OCI-LY1 (cell line): Measurements from ENCODE around the gene PNPLA7.

Source experiments
- H2AFZ ChIP-seq: fragments of 200-600 bp; sonication (generic), shearing (Covaris generic); 2 replicates; pipeline ENCODE4 v1.6.0; 2014; ENCODE audit warnings: antibody characterized with exemption, mild to moderate bottlenecking, low read length
- H3F3A ChIP-seq: fragments of 200-600 bp; sonication (generic), shearing (Covaris generic); 2 replicates; pipeline ENCODE4 v1.6.0; 2014; ENCODE audit warnings: mild to moderate bottlenecking, antibody characterized with exemption, low read length, moderate library complexity; ENCODE audit not compliant: insufficient read depth
- H3K27ac ChIP-seq: fragments of 200-600 bp; sonication (generic); 2 replicates; pipeline ENCODE4 v1.5.1; 2014; ENCODE audit warnings: low read length, mixed run types, mild to moderate bottlenecking, low read depth; ENCODE audit not compliant: poor library complexity, severe bottlenecking
- H3K27me3 ChIP-seq: fragments of 200-600 bp; sonication (generic); 2 replicates; pipeline ENCODE4 v1.6.0; 2014; ENCODE audit warnings: antibody characterized with exemption, mild to moderate bottlenecking, low read length, moderate library complexity; ENCODE audit not compliant: insufficient read depth
- H3K36me3 ChIP-seq: fragments of 200-600 bp; sonication (generic); 2 replicates; pipeline ENCODE4 v1.6.1; 2014; ENCODE audit warnings: mild to moderate bottlenecking, antibody characterized with exemption, low read length, moderate library complexity, mixed read lengths; ENCODE audit not compliant: insufficient read depth
- H3K4me1 ChIP-seq: fragments of 200-600 bp; sonication (generic); 2 replicates; pipeline ENCODE4 v1.5.1; 2014; ENCODE audit warnings: mild to moderate bottlenecking, low read length, moderate library complexity; ENCODE audit not compliant: insufficient read depth, severe bottlenecking
- H3K4me2 ChIP-seq: fragments of 200-600 bp; sonication (generic), shearing (Covaris generic); 2 replicates; pipeline ENCODE4 v1.6.1; 2014; ENCODE audit warnings: low read length
- H3K4me3 ChIP-seq: fragments of 200-600 bp; sonication (generic); 2 replicates; pipeline ENCODE4 v1.5.1; 2014; ENCODE audit warnings: low read length, low read depth, mild to moderate bottlenecking, mixed read lengths; ENCODE audit not compliant: poor library complexity, severe bottlenecking
- H3K79me2 ChIP-seq: fragments of 200-600 bp; shearing (Covaris generic); 2 replicates; pipeline ENCODE4 v1.6.1; 2016; ENCODE audit warnings: mixed run types, low read length, mixed read lengths; ENCODE audit not compliant: insufficient read depth
- H3K9ac ChIP-seq: fragments of 200-600 bp; sonication (generic), shearing (Covaris generic); 2 replicates; pipeline ENCODE4 v1.6.1; 2014; ENCODE audit warnings: mild to moderate bottlenecking, low read length, mixed read lengths
- H3K9me2 ChIP-seq: fragments of 200-600 bp; sonication (generic), shearing (Covaris generic); 2 replicates; pipeline ENCODE4 v1.6.1; 2014; ENCODE audit warnings: low read depth, mild to moderate bottlenecking, low read length, mixed read lengths
- H3K9me3 ChIP-seq: fragments of 200-600 bp; shearing (Covaris generic); 2 replicates; pipeline ENCODE4 v1.6.1; 2014; ENCODE audit warnings: low read length, mixed read lengths
- H4K20me1 ChIP-seq: fragments of 200-600 bp; sonication (generic), shearing (Covaris generic); 2 replicates; pipeline ENCODE4 v1.6.0; 2016; ENCODE audit warnings: mild to moderate bottlenecking, low read length; ENCODE audit not compliant: insufficient read depth
- EZH2 ChIP-seq: fragments of 200-600 bp; sonication (generic), shearing (Covaris generic); IDR thresholded peaks from 2 replicates; pipeline ENCODE4 v1.8.0; 2017; ENCODE audit warnings: borderline replicate concordance, mixed run types, mild to moderate bottlenecking, antibody characterized with exemption, low read length, moderate library complexity, mixed read lengths
- TF ChIP-seq, protein P1 (sequence below): fragments of 200-600 bp; sonication (generic), shearing (Covaris generic); IDR thresholded peaks from 2 replicates; pipeline ENCODE4 v1.5.1; 2017; ENCODE audit warnings: mild to moderate bottlenecking, antibody characterized with exemption, low read length, moderate library complexity, mixed read lengths

PNPLA7 gene

DNA sequence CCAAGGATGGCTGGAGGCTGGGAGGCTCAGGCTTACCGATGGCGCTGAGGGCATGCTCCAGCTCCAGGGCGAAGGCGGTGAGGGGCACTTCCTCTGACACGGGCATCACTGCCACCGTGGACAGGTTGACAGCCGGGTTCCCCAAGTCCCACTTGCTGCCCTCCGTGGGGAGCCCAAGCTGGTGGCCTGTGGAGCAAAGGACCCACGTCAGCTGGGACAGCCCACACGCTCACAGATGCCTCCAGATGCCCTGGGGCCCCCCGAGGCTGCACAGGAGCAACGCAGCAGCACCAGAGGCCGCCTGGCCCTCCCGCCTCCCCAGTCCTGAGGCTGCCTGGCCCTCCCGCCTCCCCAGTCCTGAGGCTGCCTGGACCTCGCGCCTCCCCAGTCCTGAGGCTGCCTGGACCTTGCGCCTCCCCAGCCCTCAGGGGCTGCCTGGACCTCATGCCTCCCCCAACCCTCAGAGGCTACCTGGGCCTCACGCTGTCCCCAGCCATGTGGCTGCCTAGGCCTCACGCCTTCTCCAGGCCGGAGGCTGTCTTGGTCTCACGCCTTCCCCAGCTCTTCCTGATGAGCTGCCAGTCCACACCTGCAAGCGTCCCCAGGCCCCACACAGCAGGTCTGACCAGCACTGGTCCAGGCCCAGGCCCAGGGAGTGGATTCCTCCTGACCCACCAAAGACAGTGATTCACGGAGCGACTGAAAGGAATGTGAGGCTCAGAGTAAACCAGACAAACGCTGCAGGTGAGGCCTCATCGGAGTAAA is 65.5 kb downstream of the PNPLA7 start:
- no peak overlapping the region for H3K27ac ChIP-seq
- H3K27me3 ChIP-seq: no peaks in the 10 kb centered on the region
- no peak for TF ChIP-seq EZH2
- TF ChIP-seq, protein P1, sequence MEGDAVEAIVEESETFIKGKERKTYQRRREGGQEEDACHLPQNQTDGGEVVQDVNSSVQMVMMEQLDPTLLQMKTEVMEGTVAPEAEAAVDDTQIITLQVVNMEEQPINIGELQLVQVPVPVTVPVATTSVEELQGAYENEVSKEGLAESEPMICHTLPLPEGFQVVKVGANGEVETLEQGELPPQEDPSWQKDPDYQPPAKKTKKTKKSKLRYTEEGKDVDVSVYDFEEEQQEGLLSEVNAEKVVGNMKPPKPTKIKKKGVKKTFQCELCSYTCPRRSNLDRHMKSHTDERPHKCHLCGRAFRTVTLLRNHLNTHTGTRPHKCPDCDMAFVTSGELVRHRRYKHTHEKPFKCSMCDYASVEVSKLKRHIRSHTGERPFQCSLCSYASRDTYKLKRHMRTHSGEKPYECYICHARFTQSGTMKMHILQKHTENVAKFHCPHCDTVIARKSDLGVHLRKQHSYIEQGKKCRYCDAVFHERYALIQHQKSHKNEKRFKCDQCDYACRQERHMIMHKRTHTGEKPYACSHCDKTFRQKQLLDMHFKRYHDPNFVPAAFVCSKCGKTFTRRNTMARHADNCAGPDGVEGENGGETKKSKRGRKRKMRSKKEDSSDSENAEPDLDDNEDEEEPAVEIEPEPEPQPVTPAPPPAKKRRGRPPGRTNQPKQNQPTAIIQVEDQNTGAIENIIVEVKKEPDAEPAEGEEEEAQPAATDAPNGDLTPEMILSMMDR: no peak
- H3K4me1 ChIP-seq: no peaks in the 10 kb centered on the region
- H2AFZ ChIP-seq: no peak overlapping the region
- H3K9me2 ChIP-seq: no peaks in the 10 kb centered on the region
- H3K4me3 ChIP-seq: no peak overlapping the region
- H3K79me2 ChIP-seq: no peaks in the 10 kb centered on the region
- no peak overlapping the region for H3K9ac ChIP-seq
- no peak overlapping the region for H3K4me2 ChIP-seq
- H3F3A ChIP-seq: no peaks in the 10 kb centered on the region
- no peaks in the 10 kb centered on the region for H3K9me3 ChIP-seq
- no peaks in the 10 kb centered on the region for H4K20me1 ChIP-seq
- H3K36me3 ChIP-seq: no peaks in the 10 kb centered on the region

DNA sequence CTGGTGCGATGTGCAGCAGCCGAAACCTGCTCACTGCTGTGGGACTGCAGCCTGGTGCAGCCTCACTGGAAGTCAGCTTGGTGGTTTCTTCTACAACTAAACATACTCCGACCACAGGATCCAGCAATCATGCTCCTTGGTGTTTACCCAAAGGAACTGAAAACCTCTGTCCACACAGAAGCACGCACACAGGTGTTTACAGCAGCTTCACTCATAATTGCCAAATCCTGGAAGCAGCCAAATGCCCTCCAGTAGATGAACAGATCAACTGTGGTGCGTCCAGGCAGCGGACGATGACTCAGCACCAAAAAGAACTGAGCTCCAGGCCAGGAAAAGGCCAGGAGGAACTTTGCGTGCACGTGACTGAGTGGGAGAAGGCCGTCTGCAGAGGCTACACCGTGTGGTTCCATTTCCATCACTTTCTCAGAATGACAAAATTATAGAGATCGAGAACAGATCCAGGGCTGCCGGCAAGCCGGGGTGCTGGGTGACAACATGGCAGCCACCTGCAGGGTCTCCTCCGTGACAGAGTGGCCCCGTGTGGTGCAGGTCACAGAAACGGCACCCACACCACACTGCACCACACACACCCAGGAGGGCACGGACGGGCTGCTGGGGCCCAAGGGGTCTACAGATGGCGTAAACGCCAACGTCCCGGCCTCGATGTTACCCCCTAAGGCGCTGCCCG is 68.0 kb downstream of the PNPLA7 start:
- H3F3A ChIP-seq: no peaks in the 10 kb centered on the region
- H3K9me2 ChIP-seq: no peaks in the 10 kb centered on the region
- H3K4me2 ChIP-seq: no peak overlapping the region
- no peaks in the 10 kb centered on the region for H3K9me3 ChIP-seq
- H4K20me1 ChIP-seq: no peaks in the 10 kb centered on the region
- H3K4me1 ChIP-seq: no peaks in the 10 kb centered on the region
- no peaks in the 10 kb centered on the region for H3K36me3 ChIP-seq
- no peak overlapping the region for H3K9ac ChIP-seq
- H3K79me2 ChIP-seq: no peaks in the 10 kb centered on the region
- no peak overlapping the region for H2AFZ ChIP-seq
- H3K27me3 ChIP-seq: no peaks in the 10 kb centered on the region
- no peak overlapping the region for H3K27ac ChIP-seq
- no peak overlapping the region for H3K4me3 ChIP-seq
- TF ChIP-seq, protein P1: no peak
- TF ChIP-seq EZH2: no peak

DNA sequence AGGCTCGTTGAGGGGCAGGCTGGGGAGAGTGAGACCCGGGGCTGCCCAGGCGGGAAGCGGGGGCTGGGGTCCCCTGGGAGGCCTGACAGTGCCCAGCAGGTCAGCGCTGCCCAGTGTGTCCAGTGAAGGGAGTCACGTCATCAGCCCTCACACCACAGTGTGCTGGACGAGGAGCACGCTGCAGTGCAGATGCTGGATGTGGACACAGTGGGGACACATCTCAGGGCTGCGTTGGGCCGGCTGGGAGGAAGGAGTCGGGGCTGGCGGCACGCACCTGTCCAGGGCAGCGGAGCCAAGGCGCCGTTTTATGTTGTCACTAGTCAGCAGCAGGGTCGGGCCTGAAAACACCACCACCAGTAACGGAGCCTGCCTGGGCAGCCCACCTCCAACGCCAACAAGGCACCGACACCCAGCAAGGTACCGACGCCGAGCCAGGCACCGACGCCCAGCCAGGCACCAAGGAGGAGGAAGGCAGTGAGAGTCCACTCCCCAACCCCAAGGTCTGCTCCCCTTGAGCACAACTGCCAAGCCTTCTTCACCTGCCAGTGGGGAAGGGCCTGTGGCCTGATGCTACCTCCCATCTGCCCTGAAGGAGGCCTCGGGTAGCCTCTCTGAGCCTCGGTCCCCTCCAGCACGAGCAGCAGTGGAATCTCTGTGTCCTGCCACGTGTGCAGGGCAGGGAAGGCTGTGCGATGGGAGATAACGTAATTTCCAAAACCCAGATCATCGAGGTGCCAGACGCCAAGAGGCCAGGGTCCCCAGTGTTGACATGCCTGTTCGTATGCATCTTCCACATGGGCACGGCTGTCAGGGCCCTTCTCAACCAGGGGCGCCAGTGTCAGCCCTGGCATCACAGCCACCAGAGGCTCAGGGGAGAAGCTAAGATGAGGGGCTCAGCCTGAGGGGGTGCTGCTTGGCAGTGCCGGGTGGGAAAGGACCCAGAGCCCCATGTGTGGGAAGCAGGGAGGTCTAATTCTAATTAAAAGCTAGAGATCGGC is 69.2 kb downstream of the PNPLA7 start:
- H3F3A ChIP-seq: no peaks in the 10 kb centered on the region
- no peak overlapping the region for H2AFZ ChIP-seq
- H3K9me3 ChIP-seq: peaks cover 5% of the 10 kb centered on the region; the same call in 1 of the 2 replicates
- H3K4me2 ChIP-seq: no peak overlapping the region
- no peak overlapping the region for H3K9ac ChIP-seq
- H3K9me2 ChIP-seq: no peaks in the 10 kb centered on the region
- H3K36me3 ChIP-seq: no peaks in the 10 kb centered on the region
- no peak overlapping the region for H3K27ac ChIP-seq
- no peaks in the 10 kb centered on the region for H4K20me1 ChIP-seq
- H3K4me3 ChIP-seq: no peak overlapping the region
- no peaks in the 10 kb centered on the region for H3K4me1 ChIP-seq
- TF ChIP-seq, protein P1: no peak
- TF ChIP-seq EZH2: no peak
- H3K79me2 ChIP-seq: no peaks in the 10 kb centered on the region
- no peaks in the 10 kb centered on the region for H3K27me3 ChIP-seq
